OCI-LY3 (cell line): ENCODE data around the gene FREY1.

Source experiments
- EZH2phosphoT487 ChIP-seq: fragments of 200-600 bp; shearing (Covaris generic); IDR thresholded peaks from 2 replicates; pipeline ENCODE4 v1.6.1; 2018; ENCODE audit warnings: antibody characterized with exemption, mixed run types, low read depth
- TF ChIP-seq, protein P1 (sequence below): fragments of 200-600, 300-600 bp; sonication (generic); IDR thresholded peaks from 2 replicates; pipeline ENCODE4 v1.5.1; 2014; ENCODE audit warnings: antibody characterized with exemption, low read length, low read depth

- TF ChIP-seq, protein P1, sequence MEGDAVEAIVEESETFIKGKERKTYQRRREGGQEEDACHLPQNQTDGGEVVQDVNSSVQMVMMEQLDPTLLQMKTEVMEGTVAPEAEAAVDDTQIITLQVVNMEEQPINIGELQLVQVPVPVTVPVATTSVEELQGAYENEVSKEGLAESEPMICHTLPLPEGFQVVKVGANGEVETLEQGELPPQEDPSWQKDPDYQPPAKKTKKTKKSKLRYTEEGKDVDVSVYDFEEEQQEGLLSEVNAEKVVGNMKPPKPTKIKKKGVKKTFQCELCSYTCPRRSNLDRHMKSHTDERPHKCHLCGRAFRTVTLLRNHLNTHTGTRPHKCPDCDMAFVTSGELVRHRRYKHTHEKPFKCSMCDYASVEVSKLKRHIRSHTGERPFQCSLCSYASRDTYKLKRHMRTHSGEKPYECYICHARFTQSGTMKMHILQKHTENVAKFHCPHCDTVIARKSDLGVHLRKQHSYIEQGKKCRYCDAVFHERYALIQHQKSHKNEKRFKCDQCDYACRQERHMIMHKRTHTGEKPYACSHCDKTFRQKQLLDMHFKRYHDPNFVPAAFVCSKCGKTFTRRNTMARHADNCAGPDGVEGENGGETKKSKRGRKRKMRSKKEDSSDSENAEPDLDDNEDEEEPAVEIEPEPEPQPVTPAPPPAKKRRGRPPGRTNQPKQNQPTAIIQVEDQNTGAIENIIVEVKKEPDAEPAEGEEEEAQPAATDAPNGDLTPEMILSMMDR = no peak
- TF ChIP-seq EZH2phosphoT487 = no peak
Observed at GRCh38 chr11:45907911-45908370, 870 bp upstream of the FREY1 start.
